PC-9 (cell line): Measurements from ENCODE around the gene DPYD. TPM values are rescaled to one million over a fixed set of nuclear protein-coding genes. Genes with fewer than 3 reads are reported as not detected.

Source experiments
- BruUV-seq: library from RNA; stranded (reverse); fragments of 400-500 nt; replicated peaks from 2 replicates; lab custom pipeline; 2021; lab: Mats Ljungman, UMichigan
- CTCF ChIA-PET: fragments of 300-600 bp; sonication (Branson Sonifier 250); formaldehyde crosslinking; loops from one replicate; lab custom pipeline; 2022; ENCODE audit warnings: antibody characterized with exemption; lab: Charles Lee
- POLR2A ChIA-PET: fragments of 300-600 bp; sonication (Branson Sonifier 250); formaldehyde crosslinking; loops from one replicate; lab custom pipeline; 2022; ENCODE audit warnings: antibody characterized with exemption; ENCODE audit not compliant: unreplicated experiment; lab: Charles Lee
- DNase-seq, 2 experiments: peaks; one replicate each; pipeline versions ENCODE4 v3.0.0 to v3.0.0-alpha.2; 2015 to 2022; ENCODE audit warnings: mixed read lengths in 1 of 2
- H2AFZ ChIP-seq: fragments of 200-600 bp; sonication (generic); 2 replicates; pipeline ENCODE4 v1.8.1; 2017; ENCODE audit warnings: antibody characterized with exemption
- H3F3A ChIP-seq: fragments of 200-600 bp; sonication (generic); 2 replicates; pipeline ENCODE4 v1.8.1; 2017; ENCODE audit warnings: antibody characterized with exemption, mild to moderate bottlenecking, low read depth; ENCODE audit not compliant: insufficient read depth
- H3K27ac ChIP-seq: fragments of 200-600 bp; sonication (generic); 2 replicates; pipeline ENCODE4 v1.6.1; 2016; ENCODE audit warnings: mixed run types
- H3K27me3 ChIP-seq: fragments of 200-600 bp; sonication (generic); 2 replicates; pipeline ENCODE4 v1.6.1; 2016; ENCODE audit warnings: low read depth, mixed run types; ENCODE audit not compliant: insufficient read depth
- H3K36me3 ChIP-seq: fragments of 200-600 bp; sonication (generic); 2 replicates; pipeline ENCODE4 v1.6.1; 2016; ENCODE audit warnings: low read depth, mixed run types
- H3K4me1 ChIP-seq: fragments of 200-600 bp; sonication (generic); replicated peaks from 2 replicates; pipeline ENCODE4 v1.6.1; 2016; ENCODE audit warnings: mixed run types; ENCODE audit not compliant: insufficient read depth
- H3K4me2 ChIP-seq: fragments of 200-600 bp; sonication (generic); 2 replicates; pipeline ENCODE4 v1.6.1; 2017; ENCODE audit warnings: mixed run types
- H3K4me3 ChIP-seq: fragments of 200-600 bp; sonication (generic); 2 replicates; pipeline ENCODE4 v1.6.1; 2016; ENCODE audit warnings: mixed run types
- H3K79me2 ChIP-seq: fragments of 200-600 bp; sonication (generic); 2 replicates; pipeline ENCODE4 v1.6.1; 2017; ENCODE audit warnings: low read depth, mixed run types
- H3K9me2 ChIP-seq: fragments of 200-600 bp; sonication (generic); 2 replicates; pipeline ENCODE4 v1.8.1; 2017; ENCODE audit warnings: mild to moderate bottlenecking; ENCODE audit not compliant: insufficient read depth
- H3K9me3 ChIP-seq: fragments of 200-600 bp; sonication (generic); 2 replicates; pipeline ENCODE4 v1.8.1; 2016; ENCODE audit warnings: low read depth; ENCODE audit not compliant: insufficient read depth
- H4K20me1 ChIP-seq: fragments of 200-600 bp; sonication (generic); 2 replicates; pipeline ENCODE4 v1.8.1; 2017; ENCODE audit not compliant: insufficient read depth
- EZH2 ChIP-seq: fragments of 200-600 bp; sonication (generic); IDR thresholded peaks from 2 replicates; pipeline ENCODE4 v1.8.0; 2017; ENCODE audit warnings: antibody characterized with exemption, low read depth
- intact Hi-C: fragments of 100-400 bp; cut with micrococcal nuclease; formaldehyde crosslinking; loops from one replicate; pipeline ENCODE4 v1.10.0; 2022; ENCODE audit not compliant: unreplicated experiment
- total RNA-seq: library from RNA; stranded (reverse); gene quantifications from 2 replicates; pipeline ENCODE4 v1.2.3, GENCODE V29; 2021
- TF ChIP-seq, protein P1 (sequence below): fragments of 200-600 bp; sonication (generic); conservative IDR thresholded peaks from 2 replicates; pipeline ENCODE4 v1.6.1; 2017; ENCODE audit warnings: mixed run types, antibody characterized with exemption, mild to moderate bottlenecking, moderate library complexity

The DPYD gene
- total RNA-seq, 1 experiment from 2014 or later, result 24.1 TPM

DNA sequence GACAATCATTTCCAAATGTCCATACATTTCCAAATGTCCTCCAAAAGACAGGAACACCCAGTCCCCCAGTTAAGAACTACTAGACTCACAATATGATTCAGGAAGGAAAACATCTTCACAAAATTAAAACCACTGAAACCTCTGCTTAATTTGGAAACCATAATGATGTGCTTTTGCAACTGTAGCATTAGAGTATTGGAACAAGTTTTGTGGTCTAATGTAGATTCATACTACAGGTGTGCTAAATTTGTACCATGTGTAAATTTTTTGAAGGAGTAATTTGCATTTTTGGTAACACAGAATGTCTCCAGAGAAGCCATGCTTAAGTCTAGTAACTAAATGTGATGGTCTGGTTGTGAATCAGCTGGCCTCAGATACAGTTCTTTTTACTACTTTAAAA lies 129.6 kb downstream of the DPYD start:
- H3K27ac ChIP-seq, result no peak overlapping the region
- TF ChIP-seq, protein P1, sequence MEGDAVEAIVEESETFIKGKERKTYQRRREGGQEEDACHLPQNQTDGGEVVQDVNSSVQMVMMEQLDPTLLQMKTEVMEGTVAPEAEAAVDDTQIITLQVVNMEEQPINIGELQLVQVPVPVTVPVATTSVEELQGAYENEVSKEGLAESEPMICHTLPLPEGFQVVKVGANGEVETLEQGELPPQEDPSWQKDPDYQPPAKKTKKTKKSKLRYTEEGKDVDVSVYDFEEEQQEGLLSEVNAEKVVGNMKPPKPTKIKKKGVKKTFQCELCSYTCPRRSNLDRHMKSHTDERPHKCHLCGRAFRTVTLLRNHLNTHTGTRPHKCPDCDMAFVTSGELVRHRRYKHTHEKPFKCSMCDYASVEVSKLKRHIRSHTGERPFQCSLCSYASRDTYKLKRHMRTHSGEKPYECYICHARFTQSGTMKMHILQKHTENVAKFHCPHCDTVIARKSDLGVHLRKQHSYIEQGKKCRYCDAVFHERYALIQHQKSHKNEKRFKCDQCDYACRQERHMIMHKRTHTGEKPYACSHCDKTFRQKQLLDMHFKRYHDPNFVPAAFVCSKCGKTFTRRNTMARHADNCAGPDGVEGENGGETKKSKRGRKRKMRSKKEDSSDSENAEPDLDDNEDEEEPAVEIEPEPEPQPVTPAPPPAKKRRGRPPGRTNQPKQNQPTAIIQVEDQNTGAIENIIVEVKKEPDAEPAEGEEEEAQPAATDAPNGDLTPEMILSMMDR, result no peak
- no peak for TF ChIP-seq EZH2
- BruUV-seq, result no TSS peak
- no peaks in the 10 kb centered on the region for H3K79me2 ChIP-seq
- peaks cover 3% of the 10 kb centered on the region; the same call in 1 of the 2 replicates for H3K9me2 ChIP-seq
- no peak overlapping the region; the same call in 1 of the 2 replicates for H2AFZ ChIP-seq
- no peaks in the 10 kb centered on the region for H3F3A ChIP-seq
- no peak for DNase-seq
- no peaks in the 10 kb centered on the region for H4K20me1 ChIP-seq
- H3K36me3 ChIP-seq, result no peaks in the 10 kb centered on the region
- CTCF ChIA-PET, result no interaction called here
- no peak overlapping the region for H3K4me3 ChIP-seq
- no peaks in the 10 kb centered on the region for H3K27me3 ChIP-seq
- H3K4me1 ChIP-seq, result no peaks in the 10 kb centered on the region
- POLR2A ChIA-PET, result no interaction called here
- no peaks in the 10 kb centered on the region; the same call in 1 of the 2 replicates for H3K9me3 ChIP-seq
- H3K4me2 ChIP-seq, result no peak overlapping the region
- intact Hi-C loops, result no loop called here

DNA sequence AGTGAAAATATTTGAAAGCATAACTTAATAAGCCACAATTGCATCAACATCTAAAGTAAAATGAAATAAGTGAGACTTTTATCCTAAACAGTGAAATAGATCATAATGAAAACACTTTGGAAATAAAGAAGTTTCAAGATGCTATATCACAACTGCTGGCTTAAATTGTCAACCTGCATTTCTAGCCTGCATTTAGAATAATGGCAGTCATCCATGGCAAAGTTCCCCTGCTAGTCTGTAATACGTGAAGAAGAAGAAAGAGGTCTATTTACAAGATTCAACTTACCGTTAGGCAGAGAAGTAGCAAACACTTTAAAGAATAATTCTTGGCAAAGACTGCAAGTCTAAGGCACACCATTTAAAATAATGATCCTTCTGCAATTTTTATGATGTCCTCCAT lies 133.6 kb downstream of the DPYD start:
- H2AFZ ChIP-seq, result no peak overlapping the region
- H3K79me2 ChIP-seq, result no peaks in the 10 kb centered on the region
- ChIA-PET POLR2A (no interaction called here), CTCF (no interaction called here)
- intact Hi-C loops, result no loop called here
- no peak for DNase-seq
- TF ChIP-seq, protein P1, result no peak
- no peak for TF ChIP-seq EZH2
- no peaks in the 10 kb centered on the region for H3F3A ChIP-seq
- no peaks in the 10 kb centered on the region for H3K27me3 ChIP-seq
- H3K9me3 ChIP-seq, result no peaks in the 10 kb centered on the region
- no TSS peak for BruUV-seq
- no peak overlapping the region for H3K4me3 ChIP-seq
- H3K36me3 ChIP-seq, result no peaks in the 10 kb centered on the region
- no peak overlapping the region for H3K27ac ChIP-seq
- H3K9me2 ChIP-seq, result peaks cover 4% of the 10 kb centered on the region; the same call in 1 of the 2 replicates
- no peak overlapping the region for H3K4me2 ChIP-seq
- H4K20me1 ChIP-seq, result no peaks in the 10 kb centered on the region
- H3K4me1 ChIP-seq, result no peaks in the 10 kb centered on the region

DNA sequence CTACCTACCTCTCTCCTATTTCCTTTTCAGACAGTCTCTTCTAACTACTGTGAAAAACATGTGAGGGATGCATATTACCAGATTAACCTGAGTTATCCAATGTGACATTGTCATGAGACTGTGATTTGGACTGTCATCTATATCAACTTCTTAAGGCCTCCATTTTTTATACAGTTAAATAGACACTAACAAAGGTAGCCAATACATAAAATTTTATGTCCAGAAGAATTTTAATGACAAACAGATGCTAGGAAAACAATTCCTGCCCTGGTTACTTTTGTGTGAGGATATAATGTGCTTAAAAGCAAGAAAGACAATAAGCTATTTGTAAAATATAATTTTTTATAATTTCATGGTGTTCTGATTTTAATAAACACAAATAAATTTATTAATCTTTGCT lies 136.2 kb downstream of the DPYD start:
- Histone ChIP-seq H3K4me1 (no peaks in the 10 kb centered on the region), H3F3A (no peaks in the 10 kb centered on the region), H3K9me2 (peaks cover 12% of the 10 kb centered on the region; the same call in 1 of the 2 replicates), H3K27ac (no peak overlapping the region), H3K79me2 (no peaks in the 10 kb centered on the region), H3K36me3 (no peaks in the 10 kb centered on the region), H3K4me3 (no peak overlapping the region), H4K20me1 (no peaks in the 10 kb centered on the region), H3K27me3 (no peaks in the 10 kb centered on the region), H3K9me3 (no peaks in the 10 kb centered on the region), H3K4me2 (no peak overlapping the region), H2AFZ (no peak overlapping the region)
- BruUV-seq, result no TSS peak
- POLR2A ChIA-PET, result no interaction called here
- intact Hi-C loops, result no loop called here
- TF ChIP-seq, protein P1, result no peak
- no peak for TF ChIP-seq EZH2
- no peak for DNase-seq
- CTCF ChIA-PET, result no interaction called here
